ENCODE measurements around the gene ZNF785. TPM values are rescaled to one million over a fixed set of nuclear protein-coding genes. Genes with fewer than 3 reads are reported as not detected.

Gene ZNF785
- polyA plus RNA-seq, 3 donors = 0.67 to 9.0 (median 1.1) TPM

GRCh38 chr16:30615358-30616091 is 30.0 kb upstream of the ZNF785 start:
- Histone ChIP-seq H3K9ac (ENCODE audit: insufficient read depth, low read length, poor library complexity, severe bottlenecking) (no peak overlapping the region), H3K4me3 (replicated peaks in 1 of 3; ENCODE audit: low read depth in 2 of 3, low read length in 3 of 3) (no peak overlapping the region), H3K36me3 (replicated peaks in 1 of 2; ENCODE audit: control insufficient read depth in 1 of 2, insufficient read depth in 2 of 2, low read length in 2 of 2) (no peaks in the 10 kb centered on the region), H3K9me3 (replicated peaks in 1 of 2; ENCODE audit: control insufficient read depth in 1 of 2, insufficient read depth in 1 of 2, low read length in 2 of 2) (no peaks in the 10 kb centered on the region), H3K27me3 (ENCODE audit: control insufficient read depth in 2 of 2, insufficient read depth in 2 of 2, low read length in 2 of 2) (no peaks in the 10 kb centered on the region), H2AFZ (ENCODE audit: insufficient read depth, low read depth, low read length, poor library complexity, severe bottlenecking) (no peak overlapping the region), H3K27ac (ENCODE audit: low read depth in 1 of 2, low read length in 2 of 2) (no peak overlapping the region), H4K20me1 (ENCODE audit: insufficient read depth, low read length) (no peaks in the 10 kb centered on the region), H3K4me2 (replicated peaks; ENCODE audit: extremely low read depth, low read length, poor library complexity, severe bottlenecking) (no peak overlapping the region), H3K79me2 (ENCODE audit: insufficient read depth, low read length) (no peaks in the 10 kb centered on the region), H3K4me1 (ENCODE audit: control insufficient read depth in 1 of 2, insufficient read depth in 2 of 2, low read length in 2 of 2) (peaks cover 15 to 18% of the 10 kb centered on the region in 2 donors)
- Mint-ChIP-seq H3K4me1 (peaks cover 23% of the 10 kb centered on the region), H3K27ac (peak overlapping the region in 1 of 7 donors; percentile 64), H3K4me3 (no peak overlapping the region), H3K36me3 (no peaks in the 10 kb centered on the region), H3K9me3 (peaks cover 0 to 9% (median 0%) of the 10 kb centered on the region in 7 donors), H3K27me3 (ENCODE audit: low read depth in 3 of 3) (no peaks in the 10 kb centered on the region)
- TF ChIP-seq CTCF (IDR thresholded peaks at IDR 0.05) = peak; percentile 87
- intact Hi-C loops (cut with micrococcal nuclease) = loop anchor here in 1 of 2 donors (10.0 kb wide), 2 partner anchors 61 to 171 kb away; partner anchors contain the start of genes SEPHS2 and ZNF764
- 62% methylated on average over 6 of the region's 12 CpGs for WGBS (ENCODE audit: insufficient coverage)
- peak; percentile 67 to 74 (median 68) for DNase-seq

GRCh38 chr16:30609926-30610839 is 24.7 kb upstream of the ZNF785 start, which contains the start of gene ZNF689:
Gene ZNF689 (minus strand): TSS chr16:30610389. CDS start chr16:30610041, 348 bp downstream.
- TF ChIP-seq CTCF (IDR thresholded peaks at IDR 0.05) = no peak
- H3K27ac Mint-ChIP-seq = peak within 1 kb of the TSS; percentile 62 to 94 (median 91)
- H3K9me3 Mint-ChIP-seq = peaks cover 0 to 2% (median 0%) of the 10 kb centered on the region in 7 donors
- peak within 1 kb of the TSS; percentile 89 to 93 for H3K4me3 Mint-ChIP-seq
- intact Hi-C loops (cut with micrococcal nuclease) = loop anchor here (2.0 to 10.0 kb wide), 4 partner anchors 25 to 165 kb away; partner anchors contain the start of genes ZNF768 (in 2 of the 2), SEPHS2 (in 1 of the 2), ZNF764 (in 1 of the 2) and ZNF785 (in 1 of the 2)
- Histone ChIP-seq H4K20me1 (ENCODE audit: insufficient read depth, low read length) (no peaks in the 10 kb centered on the region), H2AFZ (ENCODE audit: insufficient read depth, low read depth, low read length, poor library complexity, severe bottlenecking) (peak within 1 kb of the TSS; percentile 97), H3K4me1 (ENCODE audit: control insufficient read depth in 1 of 2, insufficient read depth in 2 of 2, low read length in 2 of 2) (peaks cover 43 to 53% of the 10 kb centered on the region in 2 donors), H3K27me3 (ENCODE audit: control insufficient read depth in 2 of 2, insufficient read depth in 2 of 2, low read length in 2 of 2) (no peaks in the 10 kb centered on the region), H3K27ac (ENCODE audit: low read depth in 1 of 2, low read length in 2 of 2) (peak within 1 kb of the TSS; percentile 67 to 89), H3K4me2 (replicated peaks; ENCODE audit: extremely low read depth, low read length, poor library complexity, severe bottlenecking) (peak within 1 kb of the TSS; percentile 97), H3K4me3 (replicated peaks in 1 of 3; ENCODE audit: low read depth in 2 of 3, low read length in 3 of 3) (peak within 1 kb of the TSS; percentile 73 to 86 (median 80)), H3K36me3 (replicated peaks in 1 of 2; ENCODE audit: control insufficient read depth in 1 of 2, insufficient read depth in 2 of 2, low read length in 2 of 2) (peaks cover 3 to 13% of the 10 kb centered on the region in 2 donors), H3K9ac (ENCODE audit: insufficient read depth, low read length, poor library complexity, severe bottlenecking) (peak within 1 kb of the TSS; percentile 95), H3K9me3 (replicated peaks in 1 of 2; ENCODE audit: control insufficient read depth in 1 of 2, insufficient read depth in 1 of 2, low read length in 2 of 2) (no peaks in the 10 kb centered on the region), H3K79me2 (ENCODE audit: insufficient read depth, low read length) (peaks cover 41% of the 10 kb centered on the region)
- peak; percentile 94 to 95 (median 94) for DNase-seq
- H3K27me3 Mint-ChIP-seq (ENCODE audit: low read depth in 3 of 3) = no peaks in the 10 kb centered on the region
- H3K4me1 Mint-ChIP-seq = peaks cover 49% of the 10 kb centered on the region
- H3K36me3 Mint-ChIP-seq = peaks cover 12 to 26% of the 10 kb centered on the region in 2 donors
- under 1% methylated on average over 62 of the region's 63 CpGs for WGBS (ENCODE audit: insufficient coverage)

Data from CD14-positive monocyte (primary cell).